GM13976 (cell line): ENCODE measurements around the gene P3H2.

Source experiments
- DNase-seq: peaks from one replicate; pipeline ENCODE4 v3.0.0; 2012; ENCODE audit warnings: low spot score
- in situ Hi-C: fragments of 300-500 bp; cut with MboI; formaldehyde crosslinking; loops from one replicate; pipeline ENCODE4 v1.12.0; 2022; ENCODE audit warnings: low sequenced_read_pairs, mixed read lengths, inconsistent platforms; ENCODE audit not compliant: unreplicated experiment
- TF ChIP-seq, protein P1 (sequence below): IDR thresholded peaks from 2 replicates; pipeline ENCODE4 v1.5.1; 2012; ENCODE audit warnings: borderline replicate concordance, mild to moderate bottlenecking; ENCODE audit not compliant: insufficient read depth; ENCODE audit errors: extremely low read depth, missing control alignments, control extremely low read depth

P3H2 gene

DNA sequence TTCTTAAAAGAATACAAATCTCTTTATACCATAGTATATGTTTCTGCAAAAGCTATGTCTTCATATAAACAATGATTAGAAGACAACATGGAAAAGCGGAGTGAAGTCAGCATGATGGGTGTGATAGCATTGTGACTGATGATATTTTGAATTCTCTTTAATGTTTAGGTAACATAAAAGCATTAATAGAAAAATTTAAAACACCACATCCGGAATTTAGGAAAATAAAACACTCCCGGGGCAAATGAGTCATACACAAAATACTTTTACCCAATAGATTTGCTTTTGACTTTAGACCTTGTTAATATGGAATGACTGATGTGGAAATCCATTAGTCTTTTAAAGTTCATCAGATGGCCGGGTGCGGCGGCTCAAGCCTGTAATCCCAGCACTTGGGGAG lies 134.7 kb downstream of the P3H2 start:
- TF ChIP-seq, protein P1, sequence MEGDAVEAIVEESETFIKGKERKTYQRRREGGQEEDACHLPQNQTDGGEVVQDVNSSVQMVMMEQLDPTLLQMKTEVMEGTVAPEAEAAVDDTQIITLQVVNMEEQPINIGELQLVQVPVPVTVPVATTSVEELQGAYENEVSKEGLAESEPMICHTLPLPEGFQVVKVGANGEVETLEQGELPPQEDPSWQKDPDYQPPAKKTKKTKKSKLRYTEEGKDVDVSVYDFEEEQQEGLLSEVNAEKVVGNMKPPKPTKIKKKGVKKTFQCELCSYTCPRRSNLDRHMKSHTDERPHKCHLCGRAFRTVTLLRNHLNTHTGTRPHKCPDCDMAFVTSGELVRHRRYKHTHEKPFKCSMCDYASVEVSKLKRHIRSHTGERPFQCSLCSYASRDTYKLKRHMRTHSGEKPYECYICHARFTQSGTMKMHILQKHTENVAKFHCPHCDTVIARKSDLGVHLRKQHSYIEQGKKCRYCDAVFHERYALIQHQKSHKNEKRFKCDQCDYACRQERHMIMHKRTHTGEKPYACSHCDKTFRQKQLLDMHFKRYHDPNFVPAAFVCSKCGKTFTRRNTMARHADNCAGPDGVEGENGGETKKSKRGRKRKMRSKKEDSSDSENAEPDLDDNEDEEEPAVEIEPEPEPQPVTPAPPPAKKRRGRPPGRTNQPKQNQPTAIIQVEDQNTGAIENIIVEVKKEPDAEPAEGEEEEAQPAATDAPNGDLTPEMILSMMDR = no peak
- in situ Hi-C loops = no loop called here

GRCh38 chr3:189983612-189984011 lies 137.1 kb downstream of the P3H2 start:
- in situ Hi-C loops = no loop called here
- TF ChIP-seq, protein P1 = no peak
- DNase-seq = no peak

More for the DNA sequence above, 134.7 kb downstream of the P3H2 start:
- no peak for DNase-seq

GRCh38 chr3:189982321-189982945 lies 138.3 kb downstream of the P3H2 start:
- DNase-seq = no peak
- TF ChIP-seq, protein P1 = no peak
- in situ Hi-C loops = no loop called here

DNA sequence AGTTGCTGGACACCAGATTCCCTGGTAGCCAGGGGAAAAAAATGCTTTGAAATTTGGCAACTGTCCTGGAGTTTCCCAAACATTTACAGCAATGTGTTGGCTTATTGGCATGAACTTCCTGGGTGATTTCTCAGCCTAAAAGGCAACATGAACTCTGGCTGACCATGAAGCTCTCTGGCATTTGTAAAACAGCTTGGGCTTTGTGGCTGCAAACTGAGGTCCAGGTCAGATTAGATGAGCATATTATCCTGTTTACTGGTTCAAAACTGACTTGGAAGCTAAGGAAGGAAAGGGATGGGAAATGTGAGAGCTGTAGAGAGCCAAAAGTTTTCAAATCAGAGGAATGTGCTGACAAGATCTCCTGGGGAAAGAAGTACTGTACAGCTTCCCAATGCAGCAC lies 139.0 kb downstream of the P3H2 start:
- in situ Hi-C loops = no loop called here
- TF ChIP-seq, protein P1 = no peak
- no peak for DNase-seq

DNA sequence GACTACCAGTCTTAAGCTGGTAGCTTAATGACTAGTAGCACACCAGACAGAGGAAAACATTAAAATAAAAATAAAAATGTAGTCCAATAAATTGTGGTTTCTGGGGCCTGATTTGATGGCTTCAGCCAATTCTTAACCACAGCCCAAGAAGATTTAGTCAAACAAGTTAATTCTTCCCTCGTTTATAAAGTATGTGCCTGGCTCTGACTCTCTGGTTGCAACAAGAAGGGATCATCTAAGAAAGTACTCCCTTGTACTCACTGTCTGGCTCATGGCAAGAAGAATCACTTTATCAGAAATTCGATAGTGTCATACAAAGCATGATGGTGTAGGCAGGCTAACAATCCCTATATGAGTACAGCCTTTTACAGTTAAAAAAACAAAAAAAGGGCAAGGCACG lies 141.9 kb downstream of the P3H2 start:
- in situ Hi-C loops = no loop called here
- DNase-seq = no peak
- TF ChIP-seq, protein P1 = no peak

GRCh38 chr3:189977174-189977573 lies 143.5 kb downstream of the P3H2 start:
- in situ Hi-C loops = no loop called here
- no peak for DNase-seq
- TF ChIP-seq, protein P1 = no peak
